Stimulated activated naive CD4-positive, alpha-beta T cell (primary cell): ENCODE results near the gene AKAP7.
"Not testable (repeated sequence)": the region's sequence is repeated elsewhere in the genome, so short reads cannot be mapped to it uniquely, and the experiment has no call there.

ENCODE experiments used
- DNase-seq, 6 experiments: peaks; one replicate each; lab custom pipeline; 2025; lab: John Stamatoyannopoulos, UW

The AKAP7 gene

GRCh38 chr6:131135244-131136020 is at the start of gene AKAP7:
Gene AKAP7 (plus strand): TSS chr6:131135467. CDS start chr6:131135764, 297 bp downstream.
- peak; percentile 31 to 70 (median 57) for DNase-seq

- DNase-seq: not testable (repeated sequence)
Observed at GRCh38 chr6:131090339-131090738, 44.9 kb upstream of the AKAP7 start.

GRCh38 chr6:131091944-131092343 is 43.3 kb upstream of the AKAP7 start:
- not testable (repeated sequence) for DNase-seq

GRCh38 chr6:131093334-131093733 is 41.9 kb upstream of the AKAP7 start:
- no peak for DNase-seq

GRCh38 chr6:131096786-131097185 is 38.5 kb upstream of the AKAP7 start:
- no peak for DNase-seq

GRCh38 chr6:131101911-131102680 is 33.2 kb upstream of the AKAP7 start:
- no peak for DNase-seq

GRCh38 chr6:131103296-131103695 is 32.0 kb upstream of the AKAP7 start:
- no peak for DNase-seq

- no peak for DNase-seq
Observed at GRCh38 chr6:131103901-131104300, 31.4 kb upstream of the AKAP7 start.

- DNase-seq: no peak
Observed at GRCh38 chr6:131107151-131107550, 28.1 kb upstream of the AKAP7 start.

- DNase-seq: no peak
Observed at GRCh38 chr6:131112249-131112648, 23.0 kb upstream of the AKAP7 start.

GRCh38 chr6:131115651-131116050 is 19.6 kb upstream of the AKAP7 start:
- no peak for DNase-seq

- DNase-seq: no peak
Observed at GRCh38 chr6:131116321-131116720, 18.9 kb upstream of the AKAP7 start.

- peak in 3 of 6 experiments; percentile 10 to 45 (median 31) for DNase-seq
Observed at GRCh38 chr6:131116755-131117360, 18.4 kb upstream of the AKAP7 start.

- DNase-seq: no peak
Observed at GRCh38 chr6:131117878-131118277, 17.4 kb upstream of the AKAP7 start.

- DNase-seq: no peak
Observed at GRCh38 chr6:131122007-131122406, 13.3 kb upstream of the AKAP7 start.

GRCh38 chr6:131122516-131122915 is 12.8 kb upstream of the AKAP7 start:
- no peak for DNase-seq

GRCh38 chr6:131124336-131125071 is 10.8 kb upstream of the AKAP7 start:
- no peak for DNase-seq

GRCh38 chr6:131125431-131125830 is 9.8 kb upstream of the AKAP7 start:
- no peak for DNase-seq

GRCh38 chr6:131129689-131130553 is 5.3 kb upstream of the AKAP7 start:
- DNase-seq: no peak

- DNase-seq: no peak
Observed at GRCh38 chr6:131130554-131130940, 4.7 kb upstream of the AKAP7 start.

- DNase-seq: no peak
Observed at GRCh38 chr6:131132360-131132759, 2.9 kb upstream of the AKAP7 start.
